ENCODE data around the gene RADIL.

GRCh38 chr7:4822677-4823076 lies 60.8 kb downstream of the RADIL start:
- TF ChIP-seq CTCF (IDR thresholded peaks at IDR 0.05) (no peak), EZH2 (IDR thresholded peaks at IDR 0.05; ENCODE audit: borderline replicate concordance, insufficient read depth, low read depth, low read length, poor library complexity, severe bottlenecking) (no peak)
